EH (cell line): ENCODE data around the gene SERPINA4.
A peak's percentile ranks its signal among the peaks of the same experiment; 100 is the strongest.

Experiments
- DNase-seq: peaks from one replicate; pipeline ENCODE4 v3.0.0-alpha.2; 2015; ENCODE audit warnings: low read depth

Gene SERPINA4, protein sequence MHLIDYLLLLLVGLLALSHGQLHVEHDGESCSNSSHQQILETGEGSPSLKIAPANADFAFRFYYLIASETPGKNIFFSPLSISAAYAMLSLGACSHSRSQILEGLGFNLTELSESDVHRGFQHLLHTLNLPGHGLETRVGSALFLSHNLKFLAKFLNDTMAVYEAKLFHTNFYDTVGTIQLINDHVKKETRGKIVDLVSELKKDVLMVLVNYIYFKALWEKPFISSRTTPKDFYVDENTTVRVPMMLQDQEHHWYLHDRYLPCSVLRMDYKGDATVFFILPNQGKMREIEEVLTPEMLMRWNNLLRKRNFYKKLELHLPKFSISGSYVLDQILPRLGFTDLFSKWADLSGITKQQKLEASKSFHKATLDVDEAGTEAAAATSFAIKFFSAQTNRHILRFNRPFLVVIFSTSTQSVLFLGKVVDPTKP

GRCh38 chr14:94560751-94561655 is at the start of gene SERPINA4:
Gene SERPINA4 (plus strand): TSS chr14:94561442. CDS start chr14:94563483, 2,041 bp downstream.
- no peak for DNase-seq

GRCh38 chr14:94514351-94514750 is 46.9 kb upstream of the SERPINA4 start:
- DNase-seq = no peak

GRCh38 chr14:94515426-94515825 is 45.8 kb upstream of the SERPINA4 start:
- no peak for DNase-seq

GRCh38 chr14:94515856-94516255 is 45.4 kb upstream of the SERPINA4 start:
- no peak for DNase-seq

DNA sequence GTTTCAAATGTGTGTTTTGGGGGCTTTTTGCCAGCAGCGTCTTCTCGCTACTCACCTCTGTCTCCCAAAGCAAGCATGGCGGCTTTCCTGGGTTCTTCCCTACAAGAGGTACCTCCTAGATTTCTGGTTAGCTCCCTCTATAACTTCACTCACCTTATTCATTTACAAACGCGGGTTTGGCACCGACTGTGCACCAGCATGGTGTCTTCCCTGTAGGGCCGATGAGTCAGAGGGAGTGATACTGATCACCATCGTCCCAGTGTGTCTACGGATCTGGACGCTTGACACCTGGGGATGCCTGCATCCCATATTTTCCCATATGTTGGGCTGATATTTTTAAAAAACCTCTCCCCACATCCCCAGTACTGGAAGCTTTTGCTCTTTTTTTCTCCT is 44.0 kb upstream of the SERPINA4 start:
- no peak for DNase-seq

DNA sequence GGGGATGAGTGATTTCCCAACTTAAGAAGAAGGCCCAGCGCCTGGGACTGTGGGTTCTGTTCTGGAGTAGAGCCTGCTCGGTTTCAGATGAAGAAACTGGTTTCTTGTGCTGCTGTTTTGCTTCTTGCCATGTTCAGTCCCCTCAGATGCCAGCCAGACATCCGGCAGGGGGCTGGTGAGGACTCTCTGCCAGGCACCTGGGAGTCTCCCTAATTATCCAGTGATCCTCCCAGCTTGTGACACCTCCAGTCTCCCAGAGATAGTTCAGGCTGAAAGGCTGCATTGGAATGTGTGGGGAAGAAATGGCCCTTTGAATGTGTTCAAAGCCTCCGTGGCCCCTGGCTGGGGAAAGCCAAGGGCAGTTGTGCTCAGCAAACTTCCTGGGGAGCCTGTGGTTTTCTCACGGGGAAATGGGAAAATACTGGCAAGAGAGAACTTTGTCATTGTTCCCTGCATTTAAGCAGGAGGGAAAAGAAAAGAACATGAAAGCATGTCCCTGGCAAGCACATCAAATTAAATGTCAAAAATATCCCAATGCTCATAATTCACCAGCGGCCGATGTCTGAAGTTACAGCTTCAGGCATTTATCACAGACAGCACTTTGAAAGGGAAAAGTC is 43.5 kb upstream of the SERPINA4 start:
- no peak for DNase-seq

GRCh38 chr14:94521375-94522114 is 39.7 kb upstream of the SERPINA4 start:
- DNase-seq = no peak

- DNase-seq = no peak
These were observed 39.0 kb upstream of the SERPINA4 start for GRCh38 chr14:94522115-94522724.

DNA sequence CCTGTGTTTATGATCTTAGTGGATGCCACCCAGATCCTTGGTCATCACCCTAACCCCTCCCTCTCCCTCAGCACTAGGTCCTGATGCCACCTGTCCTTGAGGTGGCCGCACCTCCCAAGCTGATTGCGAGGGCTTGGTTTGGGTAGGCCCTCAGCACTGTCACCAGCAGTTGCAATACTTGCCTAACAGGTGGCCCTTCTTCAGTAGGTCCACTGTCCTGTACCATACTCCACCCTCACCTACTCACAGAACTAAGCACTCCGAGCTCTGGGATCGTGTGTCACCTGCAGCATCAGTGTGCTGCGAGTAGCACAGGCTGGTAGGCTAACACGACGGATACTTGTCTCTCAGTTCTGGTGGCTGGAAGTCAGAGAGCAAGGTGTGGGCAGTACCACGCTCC is 38.0 kb upstream of the SERPINA4 start:
- DNase-seq = no peak

DNA sequence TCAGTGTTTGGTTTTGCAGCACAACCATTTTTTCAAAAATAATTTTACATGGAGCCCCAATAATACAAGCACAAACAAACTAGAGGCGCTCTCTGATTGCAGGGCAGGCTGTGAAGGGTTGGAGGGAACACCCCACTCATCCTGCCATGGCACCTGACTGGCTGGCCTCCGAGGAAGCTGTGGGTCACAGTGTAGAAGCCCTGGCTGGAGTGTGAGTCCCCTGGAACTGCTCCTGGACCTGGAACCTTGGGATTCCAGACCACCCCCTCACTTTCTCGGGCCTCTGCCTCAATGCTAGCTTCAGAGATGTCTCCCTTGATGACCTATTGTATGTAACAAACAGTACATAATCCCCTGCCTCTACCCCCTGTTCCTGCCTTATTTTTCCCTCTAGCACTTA is 37.1 kb upstream of the SERPINA4 start:
- DNase-seq = no peak

DNA sequence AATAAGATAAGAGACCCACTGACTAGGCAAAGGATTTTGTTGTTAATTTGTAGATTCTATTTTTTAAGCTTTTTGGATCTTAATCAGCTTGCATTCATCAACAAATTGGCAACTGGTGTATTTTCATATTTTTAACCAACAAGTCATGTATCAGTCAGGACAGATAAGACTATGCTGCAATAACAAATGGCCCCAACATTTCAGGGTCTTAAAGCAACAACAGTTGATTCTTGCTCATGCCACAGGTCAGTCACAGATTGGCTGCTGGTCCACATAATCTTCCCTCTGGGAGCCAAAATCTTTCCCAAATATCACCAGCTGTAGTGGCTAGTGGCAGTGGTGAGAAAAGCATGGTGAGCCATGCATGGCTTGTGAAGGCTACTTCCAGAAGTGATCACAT is 30.1 kb upstream of the SERPINA4 start:
- DNase-seq = no peak

- DNase-seq = peak; percentile 61
These were observed 28.8 kb upstream of the SERPINA4 start for GRCh38 chr14:94532447-94532846.

DNA sequence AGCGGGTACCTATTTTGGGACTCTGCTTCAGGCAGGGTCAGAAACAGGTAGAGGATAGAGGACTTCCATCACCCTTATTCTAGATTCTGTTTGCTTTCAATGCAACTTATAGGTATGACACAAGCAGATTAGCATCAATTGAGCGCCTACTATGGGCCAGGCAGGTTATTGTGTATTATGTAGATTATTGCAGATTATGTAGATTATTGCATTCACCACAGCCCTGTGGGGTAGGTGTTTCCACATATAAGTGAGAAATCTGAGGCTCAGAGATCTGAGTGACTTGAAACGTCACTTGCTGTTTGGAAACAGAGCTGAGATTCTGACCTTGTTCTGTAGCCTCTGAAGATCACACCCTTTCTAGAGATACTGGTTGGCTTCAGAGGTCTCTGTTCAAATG is 25.7 kb upstream of the SERPINA4 start:
- no peak for DNase-seq

DNA sequence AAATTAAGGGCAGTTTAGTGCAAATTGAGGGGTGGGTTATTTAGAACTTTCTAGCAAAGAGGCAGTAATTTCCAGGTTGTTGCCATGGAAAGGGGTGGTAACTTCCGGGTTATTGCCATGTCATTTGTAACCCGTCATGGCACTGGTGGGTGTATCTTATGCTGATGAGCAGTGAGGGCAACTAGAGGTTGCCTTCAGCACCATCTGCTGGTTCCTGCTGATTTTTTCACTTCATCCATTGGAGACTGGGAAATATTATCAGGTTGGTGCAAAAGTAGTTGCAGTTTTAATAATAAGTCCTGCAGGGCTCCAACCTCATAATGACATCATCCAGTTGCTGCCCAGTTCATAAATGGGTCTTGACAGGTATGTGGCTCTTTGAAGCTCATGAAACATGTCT is 24.4 kb upstream of the SERPINA4 start:
- peak; percentile 35 for DNase-seq

GRCh38 chr14:94538070-94538740 is 23.0 kb upstream of the SERPINA4 start:
- DNase-seq = no peak

DNA sequence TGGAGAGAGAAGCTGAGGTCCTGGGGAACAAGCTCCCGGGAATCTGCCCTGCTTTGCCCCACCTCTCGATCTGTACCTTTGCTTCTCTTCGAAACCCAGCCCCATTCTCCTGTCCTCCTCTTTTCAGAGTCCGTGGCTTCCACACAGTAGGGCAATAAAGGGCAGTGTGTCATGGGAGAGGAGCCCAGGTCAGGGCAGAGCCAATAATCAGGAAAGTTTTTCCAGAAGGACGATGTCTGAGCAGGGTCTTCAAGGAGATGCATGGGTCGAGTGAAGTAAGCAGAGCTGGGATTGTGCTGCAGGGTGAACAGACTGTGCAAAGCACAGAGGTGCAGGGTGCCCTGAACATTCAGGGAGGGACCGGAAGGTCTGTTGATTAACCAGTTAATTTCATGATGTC is 22.1 kb upstream of the SERPINA4 start:
- no peak for DNase-seq

DNA sequence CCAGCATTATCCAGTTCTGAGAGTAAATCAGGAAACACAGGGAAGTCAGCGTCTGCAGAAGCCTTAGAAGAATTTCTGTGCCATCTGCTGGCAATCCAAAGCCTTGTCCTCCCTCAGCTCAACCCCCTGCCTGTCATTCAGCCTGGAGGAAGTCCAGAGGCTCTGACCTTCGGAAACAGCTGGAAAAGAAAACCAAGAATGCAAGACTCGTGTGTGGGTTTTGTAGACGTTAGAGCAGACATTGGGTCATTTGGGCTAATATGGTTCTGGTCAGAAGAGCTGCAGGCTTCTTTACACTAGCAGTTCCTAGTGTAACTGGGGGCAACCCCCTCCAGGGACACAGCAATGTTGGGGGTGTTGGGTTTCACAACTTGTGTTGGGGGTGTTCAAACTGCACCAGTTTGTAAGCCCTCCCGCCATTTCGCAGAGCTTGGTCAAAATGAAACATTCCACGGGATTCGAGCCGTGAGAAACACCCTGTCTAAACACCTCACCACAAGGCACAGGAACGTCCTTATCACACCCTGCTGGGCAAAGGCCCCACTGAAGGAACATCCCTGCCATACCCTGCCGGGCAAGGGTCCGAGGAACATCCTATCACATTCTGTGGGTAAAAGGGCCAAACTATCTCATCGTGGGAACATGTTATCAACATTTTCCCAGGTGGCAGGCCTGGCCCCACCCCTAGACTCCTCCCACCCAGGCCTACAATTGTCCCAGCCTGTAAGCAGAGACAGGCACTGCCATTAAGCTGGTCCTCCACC is 21.0 kb upstream of the SERPINA4 start:
- DNase-seq = peak; percentile 53

GRCh38 chr14:94541234-94541975 is 19.8 kb upstream of the SERPINA4 start:
- DNase-seq = no peak

DNA sequence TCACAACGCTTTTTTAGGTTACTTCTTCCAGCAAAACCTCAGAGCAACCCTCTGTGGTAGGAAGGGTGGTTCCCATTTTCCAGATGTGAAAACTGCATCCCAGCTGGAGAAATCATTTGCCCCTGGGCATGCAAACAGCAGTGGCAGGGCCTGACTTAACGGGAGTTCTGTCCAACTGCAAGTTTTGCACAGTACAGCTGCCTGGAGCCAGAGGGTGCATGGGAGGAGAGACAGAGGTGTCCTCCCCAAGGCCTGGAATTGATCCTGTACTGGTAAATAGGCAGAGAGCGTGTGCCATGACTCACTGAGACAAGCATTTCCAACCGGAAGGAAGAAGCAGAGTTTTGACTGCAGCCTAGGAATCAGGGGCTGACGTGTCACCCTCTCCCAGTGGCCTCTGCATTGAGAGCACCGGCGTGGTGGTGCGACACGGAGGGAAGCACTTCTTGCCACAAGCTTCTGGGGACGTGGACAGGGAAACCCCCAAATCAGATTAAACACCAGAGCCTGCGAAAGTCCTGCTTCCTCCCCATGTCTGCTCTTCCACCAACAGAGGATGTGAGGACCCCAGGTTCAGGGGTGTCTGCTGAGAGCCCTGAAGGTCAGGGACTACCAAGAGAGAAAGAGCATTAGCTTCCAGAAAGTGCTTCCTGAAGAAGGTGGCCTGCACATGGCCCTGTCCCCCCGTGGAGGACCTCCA is 19.0 kb upstream of the SERPINA4 start:
- DNase-seq = peak; percentile 80
